Activated CD4-positive, CD25-positive, alpha-beta regulatory T cell treated with anti-CD3 and anti-CD28 coated beads, Interleukin-2, amount 50 U/mL, for 24 hours (primary cell): Measurements from ENCODE around the gene SLC16A13.
A peak's percentile ranks its signal among the peaks of the same experiment; 100 is the strongest.
"Not testable (repeated sequence)": the region's sequence is repeated elsewhere in the genome, so short reads cannot be mapped to it uniquely, and the experiment has no call there.

ENCODE experiments used
- ATAC-seq, 2 donors: fragments of 150-1000 bp; cut with Tn5 transposase; one replicate each; pipeline ENCODE4 v1.10.0; 2021; ENCODE audit warnings: mild to moderate bottlenecking in 1 of 2, moderate library complexity in 1 of 2

Gene SLC16A13

GRCh38 chr17:7035591-7036368 is at the start of gene SLC16A13:
Gene SLC16A13, plus strand, starts transcription at chr17:7036015. Its CDS starts 368 bp downstream, at chr17:7036383.
- peak; percentile 93 for ATAC-seq

GRCh38 chr17:6986676-6987075 is 49.1 kb upstream of the SLC16A13 start:
- ATAC-seq = no peak

- ATAC-seq = no peak
Observed at GRCh38 chr17:6989779-6990178, 46.0 kb upstream of the SLC16A13 start.

- ATAC-seq = not testable (repeated sequence)
Observed at GRCh38 chr17:6993613-6994056, 42.2 kb upstream of the SLC16A13 start.

GRCh38 chr17:6994118-6994598 is 41.7 kb upstream of the SLC16A13 start:
- no peak for ATAC-seq

- ATAC-seq = no peak
Observed at GRCh38 chr17:6994666-6995256, 41.1 kb upstream of the SLC16A13 start.

- no peak for ATAC-seq
Observed at GRCh38 chr17:6995500-6996255, 40.1 kb upstream of the SLC16A13 start, which contains the start of gene ALOX12. Gene ALOX12, plus strand, starts transcription at chr17:6996049. Its CDS starts 69 bp downstream, at chr17:6996118.

GRCh38 chr17:6996256-6997011 is 39.4 kb upstream of the SLC16A13 start:
- no peak for ATAC-seq

- ATAC-seq = no peak
Observed at GRCh38 chr17:6997171-6997570, 38.6 kb upstream of the SLC16A13 start.

- no peak for ATAC-seq
Observed at GRCh38 chr17:6998855-6999508, 36.8 kb upstream of the SLC16A13 start.

- ATAC-seq = no peak
Observed at GRCh38 chr17:7001318-7001961, 34.4 kb upstream of the SLC16A13 start.

GRCh38 chr17:7002288-7003047 is 33.3 kb upstream of the SLC16A13 start:
- ATAC-seq = no peak

- ATAC-seq = no peak
Observed at GRCh38 chr17:7003745-7004144, 32.1 kb upstream of the SLC16A13 start.

GRCh38 chr17:7004398-7005253 is 31.2 kb upstream of the SLC16A13 start:
- peak; percentile 90 to 94 for ATAC-seq

- ATAC-seq = no peak
Observed at GRCh38 chr17:7005716-7006115, 30.1 kb upstream of the SLC16A13 start.

GRCh38 chr17:7007143-7007542 is 28.7 kb upstream of the SLC16A13 start:
- no peak for ATAC-seq

GRCh38 chr17:7010523-7010922 is 25.3 kb upstream of the SLC16A13 start:
- no peak for ATAC-seq

GRCh38 chr17:7011415-7011814 is 24.4 kb upstream of the SLC16A13 start:
- ATAC-seq = no peak

- ATAC-seq = no peak
Observed at GRCh38 chr17:7011942-7012254, 23.9 kb upstream of the SLC16A13 start.
